ENCODE measurements around the gene MCHR1. TPM values are rescaled to one million over a fixed set of nuclear protein-coding genes. Genes with fewer than 3 reads are reported as not detected.
"Not testable (repeated sequence)": the region's sequence is repeated elsewhere in the genome, so short reads cannot be mapped to it uniquely, and the experiment has no call there.

MCHR1 gene
- polyA plus RNA-seq, 1 donor (not counting 4 experiments of a cell fraction or from before 2014, with no cell fraction given): 0.12 TPM

GRCh38 chr22:40674274-40674673 lies 5.0 kb upstream of the MCHR1 start:
- H3K9me1 ChIP-seq (ENCODE audit: control insufficient read depth, extremely low read depth, insufficient read depth, low read length): no peaks in the 10 kb centered on the region
- H3K4me2 ChIP-seq (ENCODE audit: control insufficient read depth, extremely low read depth, insufficient read depth, low read depth, low read length): no peak overlapping the region
- no peaks in the 10 kb centered on the region for H4K20me1 ChIP-seq (ENCODE audit: control insufficient read depth, extremely low read depth, insufficient read depth, low read length)
- dilution Hi-C loops (cut with MboI; ENCODE audit: extremely low pct_ligation_motif_present, low sequenced_read_pairs): no loop called here
- FAIRE-seq (no peak), DNase-seq (ENCODE audit: low read depth, low spot score) (no peak)
- H3K4me1 ChIP-seq (ENCODE audit: control insufficient read depth, extremely low read depth, insufficient read depth, low read length): peaks cover 19% of the 10 kb centered on the region
- H3K9me3 ChIP-seq (ENCODE audit: control insufficient read depth, low read depth, low read length): no peaks in the 10 kb centered on the region
- peaks cover 5% of the 10 kb centered on the region for H3K27me3 ChIP-seq (ENCODE audit: control insufficient read depth, extremely low read depth, insufficient read depth, low read length)
- no peaks in the 10 kb centered on the region for H3K36me3 ChIP-seq (ENCODE audit: control insufficient read depth in 2 of 2, extremely low read depth in 1 of 2, insufficient read depth in 2 of 2, low read length in 2 of 2)
- H2AFZ ChIP-seq (ENCODE audit: control insufficient read depth, low read length): no peak overlapping the region
- no peak overlapping the region for H3K27ac ChIP-seq (ENCODE audit: control insufficient read depth, insufficient read depth, low read length)
- no peak for TF ChIP-seq EZH2 (IDR thresholded peaks at IDR 0.05; ENCODE audit: low read length)
- no peak for TF ChIP-seq CTCF (optimal IDR thresholded peaks at IDR 0.05 in 1 of 3, IDR thresholded peaks at IDR 0.05 in 1 of 3, conservative IDR thresholded peaks at IDR 0.05 in 1 of 3; ENCODE audit: extremely low read depth in 1 of 3, insufficient read depth in 2 of 3, low read length in 3 of 3)
- no peaks in the 10 kb centered on the region for H3K79me2 ChIP-seq (ENCODE audit: control insufficient read depth, insufficient read depth, low read length)
- H3K9ac ChIP-seq (ENCODE audit: control insufficient read depth, extremely low read depth, insufficient read depth, low read length): no peak overlapping the region
- H3K4me3 ChIP-seq (ENCODE audit: control insufficient read depth in 2 of 3, extremely low read depth in 1 of 3, insufficient read depth in 2 of 3, low read depth in 1 of 3, low read length in 3 of 3): no peak overlapping the region

GRCh38 chr22:40676166-40676565 lies 3.1 kb upstream of the MCHR1 start:
- H4K20me1 ChIP-seq (ENCODE audit: control insufficient read depth, extremely low read depth, insufficient read depth, low read length); H3K79me2 ChIP-seq (ENCODE audit: control insufficient read depth, insufficient read depth, low read length); H3K4me3 ChIP-seq (ENCODE audit: control insufficient read depth in 2 of 3, extremely low read depth in 1 of 3, insufficient read depth in 2 of 3, low read depth in 1 of 3, low read length in 3 of 3); H3K27me3 ChIP-seq (ENCODE audit: control insufficient read depth, extremely low read depth, insufficient read depth, low read length); H3K27ac ChIP-seq (ENCODE audit: control insufficient read depth, insufficient read depth, low read length); dilution Hi-C loops (cut with MboI; ENCODE audit: extremely low pct_ligation_motif_present, low sequenced_read_pairs); H3K36me3 ChIP-seq (ENCODE audit: control insufficient read depth in 2 of 2, extremely low read depth in 1 of 2, insufficient read depth in 2 of 2, low read length in 2 of 2); DNase-seq (ENCODE audit: low read depth, low spot score); H3K9ac ChIP-seq (ENCODE audit: control insufficient read depth, extremely low read depth, insufficient read depth, low read length); H2AFZ ChIP-seq (ENCODE audit: control insufficient read depth, low read length); H3K9me3 ChIP-seq (ENCODE audit: control insufficient read depth, low read depth, low read length); H3K4me2 ChIP-seq (ENCODE audit: control insufficient read depth, extremely low read depth, insufficient read depth, low read depth, low read length); H3K9me1 ChIP-seq (ENCODE audit: control insufficient read depth, extremely low read depth, insufficient read depth, low read length): not testable (repeated sequence)
- FAIRE-seq: peak; percentile 20
- peaks cover 16% of the 10 kb centered on the region for H3K4me1 ChIP-seq (ENCODE audit: control insufficient read depth, extremely low read depth, insufficient read depth, low read length)

- Histone ChIP-seq H3K4me2 (ENCODE audit: control insufficient read depth, extremely low read depth, insufficient read depth, low read depth, low read length) (no peak overlapping the region), H3K27me3 (ENCODE audit: control insufficient read depth, extremely low read depth, insufficient read depth, low read length) (peaks cover 6% of the 10 kb centered on the region), H3K36me3 (ENCODE audit: control insufficient read depth in 2 of 2, extremely low read depth in 1 of 2, insufficient read depth in 2 of 2, low read length in 2 of 2) (no peaks in the 10 kb centered on the region), H3K4me1 (ENCODE audit: control insufficient read depth, extremely low read depth, insufficient read depth, low read length) (peaks cover 16% of the 10 kb centered on the region), H4K20me1 (ENCODE audit: control insufficient read depth, extremely low read depth, insufficient read depth, low read length) (no peaks in the 10 kb centered on the region), H3K4me3 (ENCODE audit: control insufficient read depth in 2 of 3, extremely low read depth in 1 of 3, insufficient read depth in 2 of 3, low read depth in 1 of 3, low read length in 3 of 3) (no peak overlapping the region), H2AFZ (ENCODE audit: control insufficient read depth, low read length) (no peak overlapping the region), H3K9me1 (ENCODE audit: control insufficient read depth, extremely low read depth, insufficient read depth, low read length) (no peaks in the 10 kb centered on the region), H3K9ac (ENCODE audit: control insufficient read depth, extremely low read depth, insufficient read depth, low read length) (no peak overlapping the region), H3K9me3 (ENCODE audit: control insufficient read depth, low read depth, low read length) (no peaks in the 10 kb centered on the region), H3K27ac (ENCODE audit: control insufficient read depth, insufficient read depth, low read length) (no peak overlapping the region), H3K79me2 (ENCODE audit: control insufficient read depth, insufficient read depth, low read length) (no peaks in the 10 kb centered on the region)
- TF ChIP-seq EZH2 (IDR thresholded peaks at IDR 0.05; ENCODE audit: low read length) (no peak), CTCF (optimal IDR thresholded peaks at IDR 0.05 in 1 of 3, IDR thresholded peaks at IDR 0.05 in 1 of 3, conservative IDR thresholded peaks at IDR 0.05 in 1 of 3; ENCODE audit: extremely low read depth in 1 of 3, insufficient read depth in 2 of 3, low read length in 3 of 3) (no peak)
- dilution Hi-C loops (cut with MboI; ENCODE audit: extremely low pct_ligation_motif_present, low sequenced_read_pairs): no loop called here
- DNase-seq (ENCODE audit: low read depth, low spot score) (no peak), FAIRE-seq (no peak)
Measured at GRCh38 chr22:40676644-40677043, 2.6 kb upstream of the MCHR1 start.

All from keratinocyte (primary cell).